Omental fat pad (tissue), 4 donors: ENCODE data around the gene AQP12B. TPM values are rescaled to one million over a fixed set of nuclear protein-coding genes. Genes with fewer than 3 reads are reported as not detected.
"Not testable (repeated sequence)": the region's sequence is repeated elsewhere in the genome, so short reads cannot be mapped to it uniquely, and the experiment has no call there.

ENCODE experiments used
- ATAC-seq: fragments of 150-250 bp; one replicate; pipeline ENCODE4 v1.9.1; 2016; ENCODE audit warnings: mild to moderate bottlenecking, moderate library complexity; ENCODE audit not compliant: low FRiP score
- DNase-seq: peaks from one replicate; pipeline ENCODE4 v3.0.0-alpha.2; 2019; ENCODE audit warnings: low spot score
- total RNA-seq, 4 donors: library from RNA; depleted of rRNA; stranded (reverse); fragments of >200 nt; gene quantifications; one replicate each; pipeline ENCODE4 v1.1.0, GENCODE V29; 2016
- TF ChIP-seq, protein P1 (sequence below), 3 donors: fragments of 450-650 bp; IDR thresholded peaks; one replicate each; pipeline ENCODE4 v1.5.1; 2016 to 2017; ENCODE audit warnings: antibody characterized with exemption in 3 of 3, mild to moderate bottlenecking in 3 of 3, moderate library complexity in 2 of 3

Gene AQP12B, protein sequence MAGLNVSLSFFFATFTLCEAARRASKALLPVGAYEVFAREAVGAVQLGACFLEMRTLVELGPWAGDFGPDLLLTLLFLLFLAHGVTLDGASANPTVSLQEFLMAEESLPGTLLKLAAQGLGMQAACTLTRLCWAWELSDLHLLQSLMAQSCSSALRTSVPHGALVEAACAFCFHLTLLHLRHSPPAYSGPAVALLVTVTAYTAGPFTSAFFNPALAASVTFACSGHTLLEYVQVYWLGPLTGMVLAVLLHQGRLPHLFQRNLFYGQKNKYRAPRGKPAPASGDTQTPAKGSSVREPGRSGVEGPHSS
- total RNA-seq, result not detected

DNA sequence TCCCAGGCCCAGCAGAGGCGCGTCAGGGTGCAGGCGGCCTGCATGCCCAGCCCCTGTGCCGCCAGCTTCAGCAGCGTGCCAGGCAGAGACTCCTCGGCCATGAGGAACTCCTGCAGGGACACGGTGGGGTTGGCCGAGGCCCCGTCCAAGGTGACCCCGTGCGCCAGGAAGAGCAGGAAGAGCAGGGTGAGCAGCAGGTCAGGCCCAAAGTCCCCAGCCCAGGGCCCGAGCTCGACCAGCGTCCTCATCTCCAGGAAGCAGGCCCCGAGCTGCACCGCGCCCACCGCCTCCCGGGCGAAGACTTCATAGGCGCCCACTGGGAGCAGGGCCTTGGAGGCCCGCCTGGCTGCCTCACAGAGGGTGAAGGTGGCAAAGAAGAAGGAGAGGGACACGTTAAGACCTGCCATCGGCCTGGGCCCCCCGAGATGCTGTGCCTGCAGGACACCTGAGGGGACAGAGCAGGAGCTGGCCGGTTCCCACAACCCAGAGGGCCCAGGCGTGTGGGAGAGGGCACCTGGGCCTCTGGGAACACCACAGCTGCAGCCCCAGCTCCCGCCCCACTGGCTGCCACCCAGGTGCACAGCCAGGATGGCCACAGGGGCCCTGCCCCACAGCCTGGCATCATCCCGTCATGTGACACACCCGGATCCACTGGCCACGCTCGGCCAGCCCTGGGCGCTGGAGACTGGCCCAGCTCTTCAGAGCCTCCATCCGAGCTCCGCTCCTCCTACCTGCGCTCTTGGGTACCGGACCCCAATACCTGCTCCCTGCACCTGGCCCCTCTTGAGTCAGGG lies at the start of gene AQP12B:
Gene AQP12B (minus strand): TSS at position 455 of the 794 bp plus-strand sequence. CDS start 48 bp downstream, at position 407.
- DNase-seq, result not testable (repeated sequence)

DNA sequence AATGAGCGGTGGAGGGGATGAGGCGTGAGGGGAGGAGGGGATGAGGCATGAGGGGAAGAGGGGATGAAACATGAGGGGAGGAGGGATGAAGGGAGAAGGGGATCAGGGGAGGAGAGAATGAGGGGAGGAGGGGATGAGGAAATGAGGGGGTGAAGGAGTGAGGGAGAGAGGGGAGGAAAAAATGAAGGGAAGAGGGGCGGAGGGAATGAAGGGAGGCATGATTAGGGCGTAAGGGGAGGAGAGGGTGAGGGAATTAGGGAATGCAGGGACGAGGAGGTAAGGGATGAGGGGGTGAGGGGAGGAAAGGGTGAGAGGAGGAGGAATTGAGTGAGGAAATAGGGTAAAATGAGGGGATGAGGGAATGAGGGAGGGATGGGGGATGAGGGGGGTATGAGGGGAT lies 49.5 kb upstream of the AQP12B start:
- TF ChIP-seq, protein P1, sequence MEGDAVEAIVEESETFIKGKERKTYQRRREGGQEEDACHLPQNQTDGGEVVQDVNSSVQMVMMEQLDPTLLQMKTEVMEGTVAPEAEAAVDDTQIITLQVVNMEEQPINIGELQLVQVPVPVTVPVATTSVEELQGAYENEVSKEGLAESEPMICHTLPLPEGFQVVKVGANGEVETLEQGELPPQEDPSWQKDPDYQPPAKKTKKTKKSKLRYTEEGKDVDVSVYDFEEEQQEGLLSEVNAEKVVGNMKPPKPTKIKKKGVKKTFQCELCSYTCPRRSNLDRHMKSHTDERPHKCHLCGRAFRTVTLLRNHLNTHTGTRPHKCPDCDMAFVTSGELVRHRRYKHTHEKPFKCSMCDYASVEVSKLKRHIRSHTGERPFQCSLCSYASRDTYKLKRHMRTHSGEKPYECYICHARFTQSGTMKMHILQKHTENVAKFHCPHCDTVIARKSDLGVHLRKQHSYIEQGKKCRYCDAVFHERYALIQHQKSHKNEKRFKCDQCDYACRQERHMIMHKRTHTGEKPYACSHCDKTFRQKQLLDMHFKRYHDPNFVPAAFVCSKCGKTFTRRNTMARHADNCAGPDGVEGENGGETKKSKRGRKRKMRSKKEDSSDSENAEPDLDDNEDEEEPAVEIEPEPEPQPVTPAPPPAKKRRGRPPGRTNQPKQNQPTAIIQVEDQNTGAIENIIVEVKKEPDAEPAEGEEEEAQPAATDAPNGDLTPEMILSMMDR (IDR thresholded peaks at IDR 0.05), result no peak
- DNase-seq (no peak), ATAC-seq (no peak)

More for the DNA sequence above, at the start of gene AQP12B:
- ATAC-seq, result not testable (repeated sequence)

DNA sequence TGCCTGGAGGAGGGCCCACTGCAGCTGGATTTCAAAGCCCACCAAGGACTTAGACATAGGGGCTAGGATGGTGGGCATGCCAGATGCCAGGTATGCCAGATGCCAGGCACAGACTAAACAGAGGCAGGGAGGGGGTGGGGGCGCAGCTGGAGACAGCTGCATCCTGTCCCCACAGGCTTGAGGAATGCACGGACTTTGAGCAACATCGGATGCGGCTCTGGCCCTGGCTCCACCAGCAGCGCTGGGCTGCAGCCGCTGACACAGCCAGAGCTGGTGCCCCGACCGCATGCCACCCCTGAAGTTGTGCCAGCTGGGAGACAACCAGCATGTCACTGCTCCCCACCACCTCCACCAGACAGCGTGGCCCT lies 48.5 kb upstream of the AQP12B start:
- DNase-seq, result no peak
- ATAC-seq, result no peak
- TF ChIP-seq, protein P1 (IDR thresholded peaks at IDR 0.05), result no peak

DNA sequence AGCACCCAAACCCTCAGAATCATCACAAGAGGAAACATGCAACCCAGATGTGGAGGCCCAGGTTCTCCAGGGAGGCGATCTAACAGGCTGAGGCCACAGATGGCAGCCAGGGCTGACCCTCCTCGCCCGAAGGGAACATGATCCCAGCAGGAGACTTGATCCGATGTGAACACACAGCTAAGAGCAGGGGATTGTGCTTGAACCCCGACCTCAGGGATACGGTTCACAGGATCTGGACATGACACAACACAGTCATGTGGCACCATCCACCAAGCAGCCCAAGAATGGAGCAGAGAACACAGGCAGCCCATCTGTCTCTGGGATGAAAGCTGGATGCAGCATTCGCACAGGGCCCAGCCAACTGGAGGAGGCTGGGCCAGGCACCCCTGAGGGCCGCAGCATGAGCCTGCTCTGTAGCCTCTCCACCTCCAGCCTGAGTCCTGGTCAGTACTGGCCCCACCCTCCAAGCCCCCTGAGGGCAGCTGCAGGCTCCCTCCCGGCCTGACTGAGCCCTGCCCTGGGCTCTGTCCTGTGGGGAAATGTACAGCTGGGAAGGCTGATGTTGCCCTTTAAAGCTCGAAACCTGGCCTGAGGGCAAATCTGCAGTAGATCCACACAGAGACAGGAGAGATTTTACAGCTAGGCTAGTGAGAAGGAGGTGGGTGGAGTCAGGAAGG lies 48.0 kb upstream of the AQP12B start:
- TF ChIP-seq, protein P1 (IDR thresholded peaks at IDR 0.05), result no peak
- ATAC-seq (no peak), DNase-seq (no peak)

DNA sequence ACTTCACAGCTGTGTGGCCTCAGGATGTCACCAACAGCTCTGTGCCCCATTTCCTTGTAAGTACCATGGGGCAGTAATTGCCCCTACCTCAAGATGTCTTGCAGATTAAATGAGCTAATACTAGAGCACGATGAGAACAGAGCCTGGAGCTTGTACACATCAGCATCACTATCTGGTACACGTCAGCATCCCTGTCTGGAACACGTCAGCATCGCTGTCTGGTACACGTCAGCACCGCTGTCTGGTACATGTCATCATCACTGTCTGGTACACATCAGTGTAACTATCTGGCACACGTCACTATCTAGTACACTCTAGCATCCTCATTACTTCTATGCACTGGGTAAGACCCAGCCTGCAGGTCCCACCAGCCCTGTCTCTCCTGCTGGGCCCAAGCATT lies 46.1 kb upstream of the AQP12B start:
- TF ChIP-seq, protein P1 (IDR thresholded peaks at IDR 0.05), result no peak
- no peak for DNase-seq
- ATAC-seq, result no peak

DNA sequence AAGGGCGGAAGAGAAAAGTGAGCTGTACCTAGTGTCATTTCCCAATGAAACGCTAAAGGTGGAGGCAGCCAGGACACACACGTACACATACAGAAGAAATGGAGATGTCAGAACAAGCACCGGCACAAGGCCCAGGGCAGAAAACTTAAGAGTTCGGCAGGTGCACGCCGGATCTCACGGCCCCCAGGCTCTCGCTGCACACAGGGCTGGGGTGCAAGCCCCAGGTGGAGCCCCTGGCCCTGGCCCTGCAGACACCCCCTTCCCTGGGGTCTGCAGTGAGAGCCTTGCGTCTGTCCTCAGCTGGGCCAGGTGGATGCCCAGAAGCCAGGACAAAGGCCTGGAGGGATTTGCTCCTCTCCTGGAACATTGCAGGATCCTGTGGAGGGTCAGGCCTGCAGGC lies 45.7 kb upstream of the AQP12B start:
- ATAC-seq, result no peak
- no peak for DNase-seq
- TF ChIP-seq, protein P1 (IDR thresholded peaks at IDR 0.05), result no peak

DNA sequence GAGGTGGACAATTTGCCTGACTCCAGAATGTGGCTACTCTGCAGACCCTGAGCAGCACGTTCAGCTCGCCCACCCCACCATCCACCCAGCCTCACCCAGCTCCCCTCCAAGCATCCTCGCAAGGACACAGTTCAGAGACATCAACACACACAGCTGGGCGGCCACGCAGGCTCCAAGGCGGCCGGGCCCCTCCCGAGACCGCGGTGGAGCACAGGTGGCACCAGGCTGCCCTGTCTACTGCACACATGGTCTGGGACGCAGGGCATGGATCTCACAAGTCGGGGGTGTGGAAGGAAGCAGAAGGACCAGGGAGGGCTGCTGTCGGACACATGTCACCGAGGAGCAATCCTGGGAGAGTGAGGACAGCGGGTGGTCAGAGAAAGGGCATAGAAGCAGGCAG lies 45.2 kb upstream of the AQP12B start:
- TF ChIP-seq, protein P1 (IDR thresholded peaks at IDR 0.05), result no peak

More for the DNA sequence above, 45.2 kb upstream of the AQP12B start:
- ATAC-seq (no peak), DNase-seq (no peak)
